Measurements from ENCODE around the gene ZFP28. TPM values are rescaled to one million over a fixed set of nuclear protein-coding genes. Genes with fewer than 3 reads are reported as not detected.

ZFP28 gene
- total and polyA plus RNA-seq, 4 donors, result 0.47 to 1.3 (median 0.82) TPM

- no peak for TF ChIP-seq ZBTB33 (IDR thresholded peaks at IDR 0.05)
These were observed 28.1 kb downstream of the ZFP28 start (continued) for GRCh38 chr19:56566904-56567273.

GRCh38 chr19:56567274-56568120, 28.7 kb downstream of the ZFP28 start, which contains the start of gene ZNF470:
ZNF470 (plus strand) TSS chr19:56567468; CDS start chr19:56570312, 2,844 bp downstream.
- DNase-seq (ENCODE audit: low spot score), result peak; percentile 87
- Histone ChIP-seq H3K27me3 (ENCODE audit: control insufficient read depth in 4 of 4, insufficient read depth in 4 of 4, low read length in 3 of 4) (no peaks in the 10 kb centered on the region), H3K4me1 (ENCODE audit: control insufficient read depth in 4 of 4, insufficient read depth in 4 of 4, low read length in 3 of 4) (peaks cover 3 to 13% (median 7%) of the 10 kb centered on the region in 4 donors), H3K4me3 (ENCODE audit: low read depth in 1 of 3, low read length in 3 of 3) (peak within 1 kb of the TSS; percentile 64 to 91 (median 81)), H3K9ac (ENCODE audit: low read depth in 1 of 2, low read length in 2 of 2) (peak within 1 kb of the TSS; percentile 58 to 73), H3K27ac (ENCODE audit: low read depth in 1 of 2, low read length in 2 of 2) (peak within 1 kb of the TSS; percentile 82 to 91), H3K36me3 (ENCODE audit: control insufficient read depth in 4 of 4, insufficient read depth in 3 of 4, low read depth in 1 of 4, low read length in 3 of 4) (peaks cover 13 to 47% (median 32%) of the 10 kb centered on the region in 4 donors), H3K9me3 (ENCODE audit: control insufficient read depth in 4 of 4, low read length in 3 of 4) (peaks cover 45 to 77% (median 60%) of the 10 kb centered on the region in 4 donors)
- TF ChIP-seq MAX (IDR thresholded peaks at IDR 0.05), result no peak
- peak; percentile 77 for TF ChIP-seq YY1 (IDR thresholded peaks at IDR 0.05)
- TF ChIP-seq GABPA (IDR thresholded peaks at IDR 0.05 in 1 of 2, conservative IDR thresholded peaks at IDR 0.05 in 1 of 2), result peak; percentile 57 to 91
- TF ChIP-seq EGR1 (IDR thresholded peaks at IDR 0.05; ENCODE audit: low read depth in 2 of 2), result peak; percentile 92 to 96
- peak in 1 of 2 donors; percentile 14 for TF ChIP-seq RAD21 (IDR thresholded peaks at IDR 0.05)
- TF ChIP-seq NR2F2 (IDR thresholded peaks at IDR 0.05), result no peak
- no peak for TF ChIP-seq FOXA1 (IDR thresholded peaks at IDR 0.05)
- no peak for TF ChIP-seq JUND (IDR thresholded peaks at IDR 0.05)
- peak; percentile 56 for TF ChIP-seq SP1 (IDR thresholded peaks at IDR 0.05)
- no peak for TF ChIP-seq REST (IDR thresholded peaks at IDR 0.05)
- no peak for TF ChIP-seq CTCF (IDR thresholded peaks at IDR 0.05; ENCODE audit: low read depth, low read length, missing input control)
- TF ChIP-seq ZBTB33 (IDR thresholded peaks at IDR 0.05), result no peak
- TF ChIP-seq FOXA2 (IDR thresholded peaks at IDR 0.05), result no peak
- peak; percentile 24 to 34 for TF ChIP-seq RXRA (IDR thresholded peaks at IDR 0.05)
- TF ChIP-seq HNF4G (IDR thresholded peaks at IDR 0.05), result no peak
- TF ChIP-seq ATF3 (IDR thresholded peaks at IDR 0.05), result no peak
- TF ChIP-seq TAF1 (conservative IDR thresholded peaks at IDR 0.05), result no peak
- peak; percentile 27 to 40 for TF ChIP-seq HNF4A (conservative IDR thresholded peaks at IDR 0.05)
- WGBS, result 4% methylated on average over 66 of the region's 66 CpGs

All from liver (tissue), 9 donors.